Liver (tissue), 9 donors: ENCODE results near the gene AUH. TPM values are rescaled to one million over a fixed set of nuclear protein-coding genes. Genes with fewer than 3 reads are reported as not detected.

ENCODE experiments used
- DNase-seq: peaks from one replicate; pipeline ENCODE4 v3.0.0-alpha.2; 2017; ENCODE audit warnings: low spot score
- H3K27ac ChIP-seq, 2 donors: one replicate each; pipeline ENCODE4 v1.7.0; 2013; ENCODE audit warnings: inconsistent platforms in 2 of 2, low read length in 2 of 2, control low read depth in 1 of 2, low read depth in 1 of 2, mild to moderate bottlenecking in 1 of 2
- H3K27me3 ChIP-seq, 4 donors: one replicate each; pipeline versions ENCODE4 v1.6.1 to v1.7.0; 2013; ENCODE audit warnings: low read length in 3 of 4, inconsistent platforms in 1 of 4, mild to moderate bottlenecking in 1 of 4, moderate library complexity in 1 of 4; ENCODE audit not compliant: control insufficient read depth in 4 of 4, insufficient read depth in 4 of 4
- H3K36me3 ChIP-seq, 4 donors: one replicate each; pipeline versions ENCODE4 v1.6.1 to v1.7.0; 2013; ENCODE audit warnings: low read length in 3 of 4, mild to moderate bottlenecking in 3 of 4, low read depth in 1 of 4, moderate library complexity in 1 of 4; ENCODE audit not compliant: control insufficient read depth in 4 of 4, insufficient read depth in 3 of 4
- H3K4me1 ChIP-seq, 4 donors: one replicate each; pipeline versions ENCODE4 v1.6.1 to v1.7.0; 2013; ENCODE audit warnings: low read length in 3 of 4, mild to moderate bottlenecking in 3 of 4, moderate library complexity in 1 of 4; ENCODE audit not compliant: control insufficient read depth in 4 of 4, insufficient read depth in 4 of 4
- H3K4me3 ChIP-seq, 3 donors: one replicate each; pipeline versions ENCODE4 v1.6.1 to v1.7.0; 2013; ENCODE audit warnings: low read length in 3 of 3, control low read depth in 1 of 3, low read depth in 1 of 3, mild to moderate bottlenecking in 1 of 3
- H3K9ac ChIP-seq, 2 donors: one replicate each; pipeline ENCODE4 v1.7.0; 2013; ENCODE audit warnings: low read length in 2 of 2, mild to moderate bottlenecking in 2 of 2, moderate library complexity in 2 of 2, control low read depth in 1 of 2, low read depth in 1 of 2
- H3K9me3 ChIP-seq, 4 donors: one replicate each; pipeline versions ENCODE4 v1.6.1 to v1.7.0; 2013; ENCODE audit warnings: low read length in 3 of 4; ENCODE audit not compliant: control insufficient read depth in 4 of 4
- ATF3 ChIP-seq: IDR thresholded peaks from 2 replicates; pipeline ENCODE4 v1.6.1; 2016; ENCODE audit warnings: antibody characterized with exemption
- CTCF ChIP-seq: fragments of 150-350 bp; IDR thresholded peaks from 2 replicates; pipeline ENCODE4 v1.5.1; 2017; ENCODE audit warnings: improper control_type of control experiment, low read depth, low read length; ENCODE audit not compliant: missing input control
- EGR1 ChIP-seq, 2 donors: IDR thresholded peaks; 2 replicates each; pipeline ENCODE4 v1.6.1; 2016 to 2018; ENCODE audit warnings: antibody characterized with exemption in 2 of 2, low read depth in 2 of 2
- FOXA1 ChIP-seq: IDR thresholded peaks from 2 replicates; pipeline ENCODE4 v1.6.1; 2016; ENCODE audit warnings: antibody characterized with exemption
- FOXA2 ChIP-seq: IDR thresholded peaks from 2 replicates; pipeline ENCODE4 v1.6.1; 2016; ENCODE audit warnings: antibody characterized with exemption
- HNF4A ChIP-seq, 2 donors: conservative IDR thresholded peaks; 2 replicates each; pipeline ENCODE4 v1.6.1; 2016; ENCODE audit warnings: antibody characterized with exemption in 2 of 2, mild to moderate bottlenecking in 2 of 2
- JUND ChIP-seq, 2 donors: IDR thresholded peaks; 2 replicates each; pipeline ENCODE4 v1.6.1; 2016; ENCODE audit warnings: antibody characterized with exemption in 2 of 2
- MAX ChIP-seq: IDR thresholded peaks from 2 replicates; pipeline ENCODE4 v1.6.1; 2016; ENCODE audit warnings: antibody characterized with exemption
- NR2F2 ChIP-seq: IDR thresholded peaks from 2 replicates; pipeline ENCODE4 v1.6.1; 2016; ENCODE audit warnings: antibody characterized with exemption
- RAD21 ChIP-seq, 2 donors: IDR thresholded peaks; 2 replicates each; pipeline ENCODE4 v1.6.1; 2016; ENCODE audit warnings: antibody characterized with exemption in 2 of 2, mild to moderate bottlenecking in 2 of 2
- REST ChIP-seq: IDR thresholded peaks from 2 replicates; pipeline ENCODE4 v1.6.1; 2016; ENCODE audit warnings: antibody characterized with exemption, mild to moderate bottlenecking
- RXRA ChIP-seq, 2 donors: IDR thresholded peaks; 2 replicates each; pipeline ENCODE4 v1.6.1; 2017 to 2018; ENCODE audit warnings: antibody characterized with exemption in 2 of 2, mild to moderate bottlenecking in 1 of 2
- SP1 ChIP-seq: IDR thresholded peaks from 2 replicates; pipeline ENCODE4 v1.6.1; 2018; ENCODE audit warnings: antibody characterized with exemption, mild to moderate bottlenecking
- TAF1 ChIP-seq: conservative IDR thresholded peaks from 2 replicates; pipeline ENCODE4 v1.6.1; 2016; ENCODE audit warnings: antibody characterized with exemption, mild to moderate bottlenecking
- YY1 ChIP-seq: IDR thresholded peaks from 2 replicates; pipeline ENCODE4 v1.6.1; 2016; ENCODE audit warnings: antibody characterized with exemption, mild to moderate bottlenecking
- ZBTB33 ChIP-seq: IDR thresholded peaks from 2 replicates; pipeline ENCODE4 v1.6.1; 2016; ENCODE audit warnings: antibody characterized with exemption
- WGBS: extraction: QIAGEN DNeasy Blood & Tissue Kit; methylation state at CpG from one replicate; pipeline ENCODE4 v1.1.7; 2013; 5-methylcytosine and 5-hydroxymethylcytosine counted together
- polyA plus RNA-seq, 2 donors: library from polyadenylated mRNA; stranded (reverse) in 1 of 2; unstranded in 1 of 2; fragments of 200-250 nt in 1 of 2; fragments of >200 nt in 1 of 2; fragmentation: Nextera tagmentation in 1 of 2; extraction: Ambion mirVana in 1 of 2; gene quantifications; one replicate each; pipeline versions ENCODE4 v1.2.1 to v1.2.3, GENCODE V29; 2013 to 2015
- total RNA-seq, 2 donors: library from RNA; depleted of rRNA; stranded (reverse); fragments of >200 nt; gene quantifications; one replicate each; pipeline ENCODE4 v1.2.3, GENCODE V29; 2014
- donor health status: healthy.
- donor health status: healthy.
- donor health status: healthy.
- donor health status: healthy.
- donor health status: healthy.

AUH gene
- total and polyA plus RNA-seq, 4 donors, result 12.1 to 30.0 (median 24.9) TPM

GRCh38 chr9:91253488-91253887 lies 108.2 kb downstream of the AUH start:
- Histone ChIP-seq H3K4me1 (no peaks in the 10 kb centered on the region), H3K9me3 (no peaks in the 10 kb centered on the region), H3K36me3 (no peaks in the 10 kb centered on the region), H3K4me3 (no peak overlapping the region), H3K9ac (no peak overlapping the region), H3K27ac (no peak overlapping the region), H3K27me3 (no peaks in the 10 kb centered on the region)
- WGBS, result 57% methylated on average over 1 of the region's 1 CpG
- no peak for DNase-seq
- TF ChIP-seq RAD21 (IDR thresholded peaks at IDR 0.05), result peak in 1 of 2 donors; percentile 54
- no peak for TF ChIP-seq MAX
- no peak for TF ChIP-seq REST
- TF ChIP-seq JUND (IDR thresholded peaks at IDR 0.05), result no peak

GRCh38 chr9:91248707-91249106 lies 113.0 kb downstream of the AUH start:
- no peak for DNase-seq
- WGBS, result over 99% methylated on average over 6 of the region's 6 CpGs
- Histone ChIP-seq H3K36me3 (no peaks in the 10 kb centered on the region), H3K27ac (no peak overlapping the region), H3K4me1 (no peaks in the 10 kb centered on the region), H3K4me3 (no peak overlapping the region), H3K27me3 (no peaks in the 10 kb centered on the region), H3K9ac (no peak overlapping the region), H3K9me3 (no peaks in the 10 kb centered on the region)
- TF ChIP-seq NR2F2, result no peak

- H3K27ac ChIP-seq, result no peak overlapping the region
- no peaks in the 10 kb centered on the region for H3K4me1 ChIP-seq
- 97% methylated on average over 2 of the region's 2 CpGs for WGBS
- no peaks in the 10 kb centered on the region for H3K27me3 ChIP-seq
- H3K9me3 ChIP-seq, result no peaks in the 10 kb centered on the region
- H3K4me3 ChIP-seq, result no peak overlapping the region
- H3K9ac ChIP-seq, result no peak overlapping the region
- no peaks in the 10 kb centered on the region for H3K36me3 ChIP-seq
- TF ChIP-seq MAX, result no peak
- no peak for TF ChIP-seq CTCF
- TF ChIP-seq SP1, result no peak
- TF ChIP-seq HNF4A (conservative IDR thresholded peaks at IDR 0.05), result no peak
- TF ChIP-seq RXRA (IDR thresholded peaks at IDR 0.05), result no peak
- no peak for TF ChIP-seq NR2F2
- TF ChIP-seq FOXA1, result no peak
- no peak for TF ChIP-seq TAF1
- TF ChIP-seq RAD21 (IDR thresholded peaks at IDR 0.05), result no peak
- no peak for TF ChIP-seq YY1
- TF ChIP-seq ZBTB33, result no peak
- no peak for TF ChIP-seq ATF3
- TF ChIP-seq JUND (IDR thresholded peaks at IDR 0.05), result no peak
- TF ChIP-seq FOXA2, result no peak
- TF ChIP-seq EGR1 (IDR thresholded peaks at IDR 0.05; ENCODE audit: low read depth in 2 of 2), result no peak
- no peak for TF ChIP-seq REST
- DNase-seq, result no peak
Measured at GRCh38 chr9:91247278-91247677, 114.4 kb downstream of the AUH start.
